SK-N-SH (cell line): ENCODE data around the gene KLB. TPM values are rescaled to one million over a fixed set of nuclear protein-coding genes. Genes with fewer than 3 reads are reported as not detected.
"Not testable (repeated sequence)": the region's sequence is repeated elsewhere in the genome, so short reads cannot be mapped to it uniquely, and the experiment has no call there.

ENCODE experiments used
- CTCF ChIA-PET: fragments of 300-600, 350-600 bp; formaldehyde crosslinking; extraction: SDS; loops from one replicate; lab custom pipeline; 2021; lab: Yijun Ruan, JAX
- POLR2A ChIA-PET: fragments of 350-600 bp; sonication (Branson Sonifier 250); formaldehyde crosslinking; extraction: SDS; loops from one replicate; lab custom pipeline; 2020; ENCODE audit warnings: antibody characterized with exemption, inconsistent platforms; lab: Yijun Ruan, JAX
- DNase-seq: peaks from one replicate; pipeline ENCODE4 v3.0.0; 2012
- H2AFZ ChIP-seq: fragments of 200-600 bp; sonication (generic); 2 replicates; pipeline ENCODE4 v1.8.1; 2016; ENCODE audit warnings: antibody characterized with exemption, mild to moderate bottlenecking, low read depth
- H3F3A ChIP-seq: fragments of 200-600 bp; sonication (generic); replicated peaks from 2 replicates; pipeline ENCODE3; 2016; ENCODE audit warnings: antibody characterized with exemption, mild to moderate bottlenecking; ENCODE audit not compliant: insufficient read depth
- H3K27ac ChIP-seq, 2 experiments: fragments of 200-500 bp in 1 of 2; fragments of 200-600 bp in 1 of 2; sonication (Bioruptor generic) in 1 of 2; sonication (generic), shearing (Covaris generic) in 1 of 2; 2 replicates each; pipeline versions ENCODE4 v1.5.1 to v1.6.1; 2014 to 2016; ENCODE audit warnings: low read depth in 2 of 2, inconsistent platforms in 1 of 2, low read length in 1 of 2, mild to moderate bottlenecking in 1 of 2, mixed read lengths in 1 of 2
- H3K27me3 ChIP-seq: fragments of 200-600 bp; sonication (generic), shearing (Covaris generic); 2 replicates; pipeline ENCODE4 v1.6.1; 2016; ENCODE audit warnings: mixed run types; ENCODE audit not compliant: insufficient read depth
- H3K36me3 ChIP-seq, 2 experiments: fragments of 200-500 bp in 1 of 2; fragments of 200-600 bp in 1 of 2; sonication (Bioruptor generic) in 1 of 2; sonication (generic) in 1 of 2; replicated peaks in 1 of 2; 2 replicates each; pipeline versions ENCODE3 to v1.5.1; 2014 to 2016; ENCODE audit warnings: low read length in 1 of 2, mild to moderate bottlenecking in 1 of 2; ENCODE audit not compliant: insufficient read depth in 2 of 2, control insufficient read depth in 1 of 2
- H3K4me1 ChIP-seq, 2 experiments: fragments of 200-500 bp in 1 of 2; fragments of 200-600 bp in 1 of 2; sonication (Bioruptor generic) in 1 of 2; sonication (generic), shearing (Covaris generic) in 1 of 2; 2 replicates each; pipeline versions ENCODE4 v1.5.1 to v1.6.1; 2014 to 2016; ENCODE audit warnings: low read depth in 1 of 2, low read length in 1 of 2, mixed run types in 1 of 2; ENCODE audit not compliant: insufficient read depth in 2 of 2, control insufficient read depth in 1 of 2
- H3K4me2 ChIP-seq: fragments of 200-600 bp; sonication (generic), shearing (Covaris generic); 2 replicates; pipeline ENCODE4 v1.6.1; 2017; ENCODE audit warnings: mixed run types
- H3K4me3 ChIP-seq, 2 experiments: fragments of 200-500 bp in 1 of 2; fragments of 200-600 bp in 1 of 2; sonication (Bioruptor generic) in 1 of 2; sonication (generic), shearing (Covaris generic) in 1 of 2; 2 replicates each; pipeline versions ENCODE4 v1.5.1 to v1.8.1; 2014 to 2016; ENCODE audit warnings: low read depth in 2 of 2, inconsistent platforms in 1 of 2, low read length in 1 of 2, mild to moderate bottlenecking in 1 of 2, mixed read lengths in 1 of 2, moderate library complexity in 1 of 2
- H3K79me2 ChIP-seq: fragments of 200-600 bp; sonication (generic); 2 replicates; pipeline ENCODE4 v1.8.1; 2017; ENCODE audit warnings: mild to moderate bottlenecking; ENCODE audit not compliant: insufficient read depth
- H3K9ac ChIP-seq: fragments of 200-600 bp; sonication (generic); 2 replicates; pipeline ENCODE4 v1.6.1; 2017; ENCODE audit warnings: mixed run types
- H3K9me2 ChIP-seq: fragments of 200-600 bp; sonication (generic); 2 replicates; pipeline ENCODE4 v1.6.1; 2017; ENCODE audit warnings: mixed run types
- H3K9me3 ChIP-seq: fragments of 200-600 bp; sonication (generic); 2 replicates; pipeline ENCODE4 v1.6.1; 2017; ENCODE audit warnings: mixed run types, mild to moderate bottlenecking, moderate library complexity
- H4K20me1 ChIP-seq: fragments of 200-600 bp; sonication (generic); 2 replicates; pipeline ENCODE4 v1.6.1; 2017; ENCODE audit warnings: mild to moderate bottlenecking, mixed run types; ENCODE audit not compliant: insufficient read depth
- CTCF ChIP-seq: fragments of 200-600 bp; sonication (generic); IDR thresholded peaks from 2 replicates; pipeline ENCODE4 v1.6.1; 2017; ENCODE audit warnings: antibody characterized with exemption, mild to moderate bottlenecking, moderate library complexity
- ELF1 ChIP-seq: IDR thresholded peaks from 2 replicates; pipeline ENCODE4 v1.4.0; 2012
- EZH2phosphoT487 ChIP-seq: fragments of 200-600 bp; sonication (generic); IDR thresholded peaks from 2 replicates; pipeline ENCODE4 v1.6.1; 2017; ENCODE audit warnings: low read depth, mixed run types, mild to moderate bottlenecking, antibody characterized with exemption, moderate library complexity, borderline replicate concordance
- GABPA ChIP-seq: IDR thresholded peaks from 2 replicates; pipeline ENCODE4 v1.4.0; 2012; ENCODE audit warnings: low read depth, mild to moderate bottlenecking
- REST ChIP-seq: IDR thresholded peaks from 2 replicates; pipeline ENCODE4 v1.6.1; 2012; ENCODE audit warnings: mild to moderate bottlenecking, low read depth, low read length, moderate library complexity
- RFX5 ChIP-seq: IDR thresholded peaks from 2 replicates; pipeline ENCODE4 v1.6.1; 2012; ENCODE audit warnings: mild to moderate bottlenecking, improper control_type of control experiment, low read length
- WGBS: methylation state at CpG from one replicate; pipeline ENCODE4 v1.1.6; 2017; ENCODE audit warnings: low lambda C conversion rate; 5-methylcytosine and 5-hydroxymethylcytosine counted together
- polyA plus RNA-seq, 3 experiments: library from polyadenylated mRNA; depleted of rRNA; stranded (reverse); fragments of >200 nt; gene quantifications; 2 replicates each; pipeline ENCODE4 v1.2.3, GENCODE V29; 2012

The KLB gene
- polyA plus RNA-seq, 1 of the 3 experiments (the other 2 are of a cell fraction) = not detected

DNA sequence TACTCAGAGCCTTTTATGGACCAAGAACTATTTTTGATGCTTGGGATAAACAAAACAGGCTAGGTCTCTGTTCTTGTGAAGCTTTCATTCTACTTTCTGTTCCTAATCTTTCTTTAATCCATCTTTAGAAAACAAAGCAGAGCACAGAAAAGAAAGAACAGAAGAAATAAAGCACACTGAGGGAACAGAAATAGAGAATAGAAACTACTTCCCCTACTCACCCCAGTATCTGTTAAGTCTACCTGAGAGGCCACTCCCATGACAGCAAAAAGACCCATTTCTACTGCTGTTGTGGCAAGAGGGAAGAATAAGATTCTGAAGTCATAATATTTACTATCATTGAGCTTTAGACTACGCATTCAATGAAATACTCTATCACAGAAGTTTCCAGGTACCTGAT, 49.7 kb upstream of the KLB start:
- Histone ChIP-seq H3K36me3 (peaks cover 0 to 7% of the 10 kb centered on the region in 2 experiments), H2AFZ (no peak overlapping the region), H3K27ac (peak overlapping the region in 1 of 2 experiments; percentile 1; a peak in 1 of 4 replicates), H3K4me2 (no peak overlapping the region), H3K4me1 (peaks cover 0 to 14% of the 10 kb centered on the region in 2 experiments; a peak in 3 of 4 replicates), H4K20me1 (peaks cover 12% of the 10 kb centered on the region; the same call in 1 of the 2 replicates), H3K27me3 (no peaks in the 10 kb centered on the region), H3K9me3 (no peaks in the 10 kb centered on the region), H3K79me2 (peaks cover 100% of the 10 kb centered on the region), H3F3A (peaks cover 9% of the 10 kb centered on the region)
- DNase-seq = no peak
- WGBS = 97% methylated on average over 1 of the region's 1 CpG
- no peak for TF ChIP-seq GABPA
- TF ChIP-seq ELF1 = no peak
- no peak for TF ChIP-seq RFX5
- TF ChIP-seq CTCF = no peak
- no peak for TF ChIP-seq EZH2phosphoT487
- no peak for TF ChIP-seq REST
- TF ChIP-seq, all 33 proteins: peak for 0
- CTCF ChIA-PET = no interaction called here
- H3K4me3 ChIP-seq = no peak overlapping the region
- no peak overlapping the region for H3K9ac ChIP-seq
- H3K9me2 ChIP-seq = no peaks in the 10 kb centered on the region
- POLR2A ChIA-PET = no interaction called here

- H4K20me1 ChIP-seq = peaks cover 16% of the 10 kb centered on the region; the same call in 1 of the 2 replicates
- H3K36me3 ChIP-seq, H3K9ac ChIP-seq, H3K4me1 ChIP-seq, H3K9me2 ChIP-seq, H3K9me3 ChIP-seq, H2AFZ ChIP-seq, DNase-seq, H3K27ac ChIP-seq, CTCF ChIA-PET, H3K4me2 ChIP-seq, H3K4me3 ChIP-seq, POLR2A ChIA-PET, H3K27me3 ChIP-seq: not testable (repeated sequence)
- 98% methylated on average over 4 of the region's 4 CpGs for WGBS
- peaks cover 12% of the 10 kb centered on the region for H3F3A ChIP-seq
- peaks cover 100% of the 10 kb centered on the region for H3K79me2 ChIP-seq
These were observed 46.1 kb upstream of the KLB start for GRCh38 chr4:39360611-39361010.
